ENCODE measurements around the gene FASN.

DNA sequence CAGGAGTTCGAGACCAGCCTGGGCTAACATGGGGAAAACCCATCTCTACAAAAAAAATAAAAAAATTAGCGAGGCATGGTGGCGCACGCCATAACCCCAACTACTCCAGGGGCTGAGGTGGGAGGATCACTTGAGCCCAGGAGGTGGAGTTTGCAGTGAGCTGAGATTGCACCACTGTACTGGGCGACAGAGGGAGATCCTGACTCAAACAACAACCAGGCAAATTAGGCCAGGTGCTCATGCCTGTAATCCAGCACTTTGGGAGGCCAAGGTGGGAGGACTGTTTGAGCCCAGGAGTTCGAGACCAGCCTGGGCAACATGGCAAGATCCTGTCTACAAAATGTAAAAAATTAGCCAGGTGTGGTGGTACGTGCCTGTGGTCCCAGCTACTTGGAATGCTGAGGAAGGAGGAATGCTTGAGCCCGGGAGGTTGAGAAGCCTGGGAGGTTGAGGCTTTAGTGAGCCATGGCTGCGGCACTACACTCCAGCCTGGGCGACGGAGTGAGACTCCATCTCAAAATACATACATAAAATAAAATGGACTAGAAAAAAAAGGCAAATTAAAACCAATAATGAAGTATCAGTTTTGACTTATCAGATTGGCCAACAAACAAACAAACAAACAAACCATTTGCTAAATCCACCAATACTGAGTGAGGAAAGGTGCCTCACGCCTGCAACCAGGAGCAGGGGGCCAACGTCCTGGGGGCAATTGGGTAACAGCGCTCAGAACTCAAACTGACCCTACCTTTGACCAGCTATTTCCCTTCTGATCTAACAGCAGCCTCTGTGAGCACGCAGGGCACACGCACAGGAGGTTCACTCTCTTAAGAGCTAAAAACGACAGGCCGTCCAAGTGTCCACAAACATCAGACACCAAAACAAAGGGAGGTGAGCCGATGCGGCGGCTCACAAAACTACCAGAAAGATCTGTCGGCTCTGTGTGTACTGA is 19.4 kb upstream of the FASN start:
- TF ChIP-seq EZH2 (IDR thresholded peaks at IDR 0.05) (no peak), POLR2AphosphoS5 (IDR thresholded peaks at IDR 0.05; ENCODE audit: borderline replicate concordance, low read depth, low read length) (no peak)
